H1 (cell line): Measurements from ENCODE around the gene COL6A3. TPM values are rescaled to one million over a fixed set of nuclear protein-coding genes. Genes with fewer than 3 reads are reported as not detected.

Source experiments
- CTCF ChIA-PET: fragments of 300-600 bp; sonication (Branson Sonifier 250); formaldehyde crosslinking; loops from one replicate; lab custom pipeline; 2021; ENCODE audit not compliant: partially characterized antibody; lab: Charles Lee
- POLR2A ChIA-PET: fragments of 300-600 bp; sonication (Branson Sonifier 250); formaldehyde crosslinking; loops from one replicate; lab custom pipeline; 2021; ENCODE audit warnings: inconsistent platforms; ENCODE audit not compliant: partially characterized antibody; lab: Charles Lee
- DNase-seq, 2 experiments: peaks; one replicate each; pipeline versions ENCODE4 v3.0.0 to v3.0.0-alpha.2; 2010 to 2022; ENCODE audit warnings: low spot score in 2 of 2, low read depth in 1 of 2, mixed read lengths in 1 of 2
- FAIRE-seq: peaks from 2 replicates; lab custom pipeline; 2011; peaks lifted over from hg19 to GRCh38; lab: Jason Lieb, UNC
- H2AFZ ChIP-seq: 2 replicates; pipeline ENCODE4 v1.8.1; 2012; ENCODE audit warnings: low read length, inconsistent platforms
- H2AK5ac ChIP-seq: 2 replicates; pipeline ENCODE4 v1.6.1; 2013; ENCODE audit warnings: low read depth, low read length
- H2BK120ac ChIP-seq: replicated peaks from 2 replicates; pipeline ENCODE3; 2013; ENCODE audit warnings: low read depth, low read length, inconsistent platforms
- H2BK12ac ChIP-seq: 2 replicates; pipeline ENCODE4 v1.6.1; 2013; ENCODE audit warnings: low read depth, low read length
- H2BK15ac ChIP-seq: 2 replicates; pipeline ENCODE4 v1.6.1; 2013; ENCODE audit warnings: low read length
- H2BK20ac ChIP-seq: 2 replicates; pipeline ENCODE4 v1.6.1; 2013; ENCODE audit warnings: low read length
- H2BK5ac ChIP-seq: 2 replicates; pipeline ENCODE4 v1.6.1; 2013; ENCODE audit warnings: low read depth, low read length
- H3K14ac ChIP-seq: 2 replicates; pipeline ENCODE4 v1.6.1; 2013; ENCODE audit warnings: inconsistent platforms; ENCODE audit not compliant: insufficient read length
- H3K18ac ChIP-seq: 2 replicates; pipeline ENCODE4 v1.6.1; 2013; ENCODE audit warnings: low read length; ENCODE audit errors: extremely low read depth
- H3K23ac ChIP-seq: 2 replicates; pipeline ENCODE4 v1.6.1; 2013; ENCODE audit warnings: inconsistent platforms; ENCODE audit not compliant: insufficient read length
- H3K23me2 ChIP-seq: 2 replicates; pipeline ENCODE4 v1.6.1; 2013; ENCODE audit warnings: low read depth, low read length
- H3K27ac ChIP-seq: 2 replicates; pipeline ENCODE4 v1.6.1; 2011; ENCODE audit warnings: low read depth, low read length, inconsistent platforms
- H3K27me3 ChIP-seq, 4 experiments: replicated peaks in 1 of 4; 1 replicate in 1 of 4; 2 replicates in 3 of 4; pipeline versions ENCODE4 v1.6.1 to v1.8.1; 2011 to 2013; ENCODE audit warnings: low read length in 3 of 4, mild to moderate bottlenecking in 3 of 4, inconsistent platforms in 2 of 4, mixed read lengths in 2 of 4, moderate library complexity in 1 of 4; ENCODE audit not compliant: control insufficient read depth in 3 of 4, insufficient read depth in 3 of 4; ENCODE audit errors: extremely low read depth in 1 of 4
- H3K36me3 ChIP-seq, 4 experiments: 2 replicates each; pipeline versions ENCODE4 v1.6.1 to v1.8.1; 2011 to 2013; ENCODE audit warnings: mild to moderate bottlenecking in 4 of 4, low read length in 3 of 4, moderate library complexity in 2 of 4, control low read depth in 1 of 4, inconsistent platforms in 1 of 4; ENCODE audit not compliant: insufficient read depth in 4 of 4, control insufficient read depth in 2 of 4
- H3K4ac ChIP-seq: replicated peaks from 2 replicates; pipeline ENCODE3; 2013; ENCODE audit warnings: low read length, low read depth, mixed read lengths, inconsistent platforms; ENCODE audit not compliant: insufficient read length
- H3K4me1 ChIP-seq, 4 experiments: replicated peaks in 1 of 4; 1 replicate in 1 of 4; 2 replicates in 3 of 4; pipeline versions ENCODE4 v1.6.1 to v1.8.1; 2011 to 2013; ENCODE audit warnings: low read length in 3 of 4, inconsistent platforms in 2 of 4, mixed read lengths in 1 of 4; ENCODE audit not compliant: insufficient read depth in 4 of 4, control insufficient read depth in 3 of 4
- H3K4me2 ChIP-seq, 2 experiments: 2 replicates each; pipeline versions ENCODE4 v1.6.1 to v1.8.1; 2011 to 2013; ENCODE audit warnings: low read depth in 2 of 2, low read length in 2 of 2, control low read depth in 1 of 2, inconsistent platforms in 1 of 2, mild to moderate bottlenecking in 1 of 2; ENCODE audit not compliant: insufficient read depth in 1 of 2
- H3K4me3 ChIP-seq, 4 experiments: fragments of 200-600, 300-600 bp in 1 of 4; sonication (generic), shearing (Covaris generic), sonication (Bioruptor Twin) in 1 of 4; 2 replicates each; pipeline versions ENCODE4 v1.5.1 to v1.8.1; 2011 to 2016; ENCODE audit warnings: low read length in 4 of 4, low read depth in 3 of 4, control low read depth in 2 of 4, inconsistent platforms in 2 of 4, mild to moderate bottlenecking in 2 of 4, mixed read lengths in 1 of 4, moderate library complexity in 1 of 4; ENCODE audit not compliant: insufficient read depth in 2 of 4; ENCODE audit errors: extremely low read depth in 1 of 4
- H3K56ac ChIP-seq: replicated peaks from 2 replicates; pipeline ENCODE3; 2013; ENCODE audit warnings: low read depth, mild to moderate bottlenecking, mixed read lengths, low read length, inconsistent platforms; ENCODE audit not compliant: insufficient read length
- H3K79me1 ChIP-seq: 2 replicates; pipeline ENCODE4 v1.6.1; 2013; ENCODE audit warnings: low read depth, low read length, control low read depth
- H3K79me2 ChIP-seq, 2 experiments: 2 replicates each; pipeline versions ENCODE4 v1.6.1 to v1.8.1; 2012 to 2013; ENCODE audit warnings: low read length in 2 of 2, mild to moderate bottlenecking in 2 of 2, inconsistent platforms in 1 of 2; ENCODE audit not compliant: insufficient read depth in 2 of 2, control insufficient read depth in 1 of 2
- H3K9ac ChIP-seq, 4 experiments: replicated peaks in 1 of 4; 1 replicate in 1 of 4; 2 replicates in 3 of 4; pipeline versions ENCODE4 v1.6.1 to v1.8.1; 2011 to 2013; ENCODE audit warnings: low read depth in 3 of 4, low read length in 3 of 4, control low read depth in 2 of 4, mild to moderate bottlenecking in 2 of 4, moderate library complexity in 2 of 4, inconsistent platforms in 1 of 4; ENCODE audit errors: extremely low read depth in 1 of 4
- H3K9me3 ChIP-seq, 2 experiments: 2 replicates each; pipeline versions ENCODE4 v1.6.1 to v1.8.1; 2012 to 2013; ENCODE audit warnings: mild to moderate bottlenecking in 2 of 2, moderate library complexity in 2 of 2, control low read depth in 1 of 2, inconsistent platforms in 1 of 2, low read depth in 1 of 2, low read length in 1 of 2, mixed read lengths in 1 of 2; ENCODE audit not compliant: insufficient read depth in 2 of 2
- H4K20me1 ChIP-seq, 2 experiments: replicated peaks in 1 of 2; 2 replicates each; pipeline versions ENCODE3 to v1.8.1; 2011 to 2013; ENCODE audit warnings: inconsistent platforms in 2 of 2, low read length in 2 of 2, mild to moderate bottlenecking in 1 of 2; ENCODE audit not compliant: insufficient read depth in 2 of 2, control insufficient read depth in 1 of 2
- H4K5ac ChIP-seq: 2 replicates; pipeline ENCODE4 v1.6.1; 2013; ENCODE audit warnings: low read length, low read depth, mixed read lengths, inconsistent platforms; ENCODE audit not compliant: insufficient read length
- H4K8ac ChIP-seq: 2 replicates; pipeline ENCODE4 v1.8.0; 2013; ENCODE audit warnings: mild to moderate bottlenecking, moderate library complexity, low read length, inconsistent platforms; ENCODE audit not compliant: insufficient read depth; ENCODE audit errors: extremely low read depth
- H4K91ac ChIP-seq: replicated peaks from 2 replicates; pipeline ENCODE3; 2013; ENCODE audit warnings: low read length, mixed read lengths, inconsistent platforms; ENCODE audit not compliant: insufficient read length
- ATF2 ChIP-seq: IDR thresholded peaks from 2 replicates; pipeline ENCODE4 v1.6.1; 2012; ENCODE audit warnings: low read length, inconsistent platforms
- ATF3 ChIP-seq: IDR thresholded peaks from 2 replicates; pipeline ENCODE4 v1.6.1; 2011; ENCODE audit warnings: low read depth, mild to moderate bottlenecking, low read length; ENCODE audit not compliant: insufficient read depth
- CHD1 ChIP-seq: IDR thresholded peaks from 2 replicates; pipeline ENCODE4 v1.6.1; 2012; ENCODE audit warnings: low read depth, low read length, improper control_type of control experiment
- SAP30 ChIP-seq: fragments of 300-600 bp; sonication (generic); IDR thresholded peaks from 2 replicates; pipeline ENCODE4 v1.7.1; 2012; ENCODE audit warnings: low read length, moderate library complexity, mild to moderate bottlenecking, inconsistent platforms; ENCODE audit not compliant: insufficient read depth, insufficient replicate concordance
- SP1 ChIP-seq: IDR thresholded peaks from 2 replicates; pipeline ENCODE4 v1.6.1; 2011; ENCODE audit warnings: low read depth, low read length
- TAF1 ChIP-seq: IDR thresholded peaks from 2 replicates; pipeline ENCODE4 v1.6.1; 2011; ENCODE audit warnings: mild to moderate bottlenecking, low read depth, low read length
- TCF12 ChIP-seq: IDR thresholded peaks from 2 replicates; pipeline ENCODE4 v1.6.1; 2011; ENCODE audit warnings: low read depth, mild to moderate bottlenecking, low read length
- WGBS, 2 experiments: shearing (Covaris generic) in 1 of 2; methylation state at CpG; one replicate each; pipeline versions ENCODE4 v1.1.6 to v1.1.7; 2013 to 2015; ENCODE audit warnings: low lambda C conversion rate in 2 of 2, mixed read lengths in 2 of 2, inconsistent platforms in 1 of 2, low coverage in 1 of 2, missing lambda C conversion rate in 1 of 2; ENCODE audit not compliant: insufficient replicate concordance in 2 of 2, insufficient coverage in 1 of 2, insufficient read length in 1 of 2; ENCODE audit errors: extremely low coverage in 1 of 2, missing lambda C conversion rate in 1 of 2; 5-methylcytosine and 5-hydroxymethylcytosine counted together
- polyA plus RNA-seq, 7 experiments: library from polyadenylated mRNA; depleted of rRNA in 3 of 7; stranded (reverse) in 5 of 7; unstranded in 2 of 7; fragments of >200 nt in 5 of 7; fragments of 200-250 nt in 2 of 7; gene quantifications; 1 replicate in 5 of 7; 2 replicates in 1 of 7; 4 replicates in 1 of 7; pipeline versions ENCODE4 v1.2.1 to v1.2.3, GENCODE V29; 2011 to 2013; ENCODE audit warnings: missing spikeins in 2 of 7, mixed read lengths in 2 of 7
- total RNA-seq: library from RNA; stranded (reverse); fragmentation: NEBNext Ultra II Directional; extraction: Animal tissue kit (Norgen Biotek cat#: 25700); gene quantifications from 2 replicates; pipeline ENCODE4 v1.2.1, GENCODE V29; 2021

The COL6A3 gene
- total and polyA plus RNA-seq, 2 of the 8 experiments (the other 6 are each of a cell fraction or from before 2014, with no cell fraction given), result 1.2 to 3.4 TPM

GRCh38 chr2:237411683-237412423 lies 2.1 kb downstream of the COL6A3 start:
- H2BK5ac ChIP-seq, result no peak overlapping the region
- H3K4me1 ChIP-seq, result peaks cover 0 to 6% (median under 1%) of the 10 kb centered on the region in 4 experiments; a peak in 3 of 7 replicates
- CTCF ChIA-PET, result interaction anchor here (0.7 to 7.0 kb wide), 10 partner anchors 9 to 1958 kb away, joined by 3 to 53 read pairs (median 6); no protein-coding TSS in a partner anchor
- no peaks in the 10 kb centered on the region; a peak in 1 of 7 replicates for H3K27me3 ChIP-seq
- H4K91ac ChIP-seq, result no peak overlapping the region
- H3K9me3 ChIP-seq, result no peaks in the 10 kb centered on the region
- no peak overlapping the region for H3K23ac ChIP-seq
- H4K20me1 ChIP-seq, result no peaks in the 10 kb centered on the region
- no peak overlapping the region for H3K4ac ChIP-seq
- H2BK120ac ChIP-seq, result no peak overlapping the region
- no peaks in the 10 kb centered on the region for H3K79me2 ChIP-seq
- H3K9ac ChIP-seq, result no peak overlapping the region
- no peak overlapping the region for H2AK5ac ChIP-seq
- no peak overlapping the region for H3K4me2 ChIP-seq
- H2AFZ ChIP-seq, result no peak overlapping the region
- H4K5ac ChIP-seq, result no peak overlapping the region
- no peak overlapping the region; the same call in 1 of the 2 replicates for H2BK15ac ChIP-seq
- 80% methylated on average over 12 of the region's 16 CpGs; no CpG with 5 or more reads in 1 of the 2 experiments for WGBS, 2 experiments
- H3K27ac ChIP-seq, result no peak overlapping the region
- H2BK12ac ChIP-seq, result no peak overlapping the region
- no peak for DNase-seq
- no peak overlapping the region for H4K8ac ChIP-seq
- TF ChIP-seq SP1 (no peak), ATF3 (no peak), ATF2 (no peak), SAP30 (no peak), TCF12 (no peak), TAF1 (no peak), CHD1 (no peak)
- H3K79me1 ChIP-seq, result no peaks in the 10 kb centered on the region
- no peak overlapping the region for H3K14ac ChIP-seq
- FAIRE-seq, result no peak
- no peak overlapping the region; the same call in 1 of the 2 replicates for H3K18ac ChIP-seq
- POLR2A ChIA-PET, result interaction anchor here (1.4 kb wide), 1 partner anchor 160 kb away, joined by 3 read pairs; no protein-coding TSS in a partner anchor
- no peak overlapping the region for H3K4me3 ChIP-seq
- H3K56ac ChIP-seq, result no peak overlapping the region
- no peaks in the 10 kb centered on the region for H3K36me3 ChIP-seq
- H2BK20ac ChIP-seq, result no peak overlapping the region; the same call in 1 of the 2 replicates
- H3K23me2 ChIP-seq, result no peaks in the 10 kb centered on the region
